GM21717 (cell line): Measurements from ENCODE around the gene EEFSEC.

Experiments used
- ATAC-seq: cut with Tn5 transposase; IDR thresholded peaks from one replicate; pipeline ENCODE4 v1.9.1; 2021; ENCODE audit warnings: mild to moderate bottlenecking, moderate library complexity; ENCODE audit not compliant: unreplicated experiment

The EEFSEC gene

DNA sequence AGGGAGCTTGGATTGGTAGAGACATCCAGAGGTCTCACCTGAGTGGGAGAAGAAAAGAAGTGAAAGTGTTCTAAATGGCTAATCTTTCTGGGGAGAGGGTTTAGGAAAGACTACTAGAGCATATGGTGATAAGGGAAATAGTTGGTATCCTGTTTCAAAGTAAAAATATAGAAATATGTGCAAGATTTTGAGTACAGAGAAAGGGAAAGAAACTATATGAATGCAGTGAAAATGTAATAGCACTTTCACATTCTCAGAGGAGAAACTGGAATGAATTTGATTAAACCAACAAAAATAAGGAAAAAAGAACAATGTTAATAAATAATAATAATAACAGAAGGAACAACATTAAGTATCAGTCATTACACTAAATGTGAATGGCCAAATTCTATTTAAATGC is 194.0 kb downstream of the EEFSEC start:
- no peak for ATAC-seq

- no peak for ATAC-seq
Measured at GRCh38 chr3:128348075-128348474, 194.8 kb downstream of the EEFSEC start.

- no peak for ATAC-seq
Measured at GRCh38 chr3:128348805-128349531, 195.7 kb downstream of the EEFSEC start.

DNA sequence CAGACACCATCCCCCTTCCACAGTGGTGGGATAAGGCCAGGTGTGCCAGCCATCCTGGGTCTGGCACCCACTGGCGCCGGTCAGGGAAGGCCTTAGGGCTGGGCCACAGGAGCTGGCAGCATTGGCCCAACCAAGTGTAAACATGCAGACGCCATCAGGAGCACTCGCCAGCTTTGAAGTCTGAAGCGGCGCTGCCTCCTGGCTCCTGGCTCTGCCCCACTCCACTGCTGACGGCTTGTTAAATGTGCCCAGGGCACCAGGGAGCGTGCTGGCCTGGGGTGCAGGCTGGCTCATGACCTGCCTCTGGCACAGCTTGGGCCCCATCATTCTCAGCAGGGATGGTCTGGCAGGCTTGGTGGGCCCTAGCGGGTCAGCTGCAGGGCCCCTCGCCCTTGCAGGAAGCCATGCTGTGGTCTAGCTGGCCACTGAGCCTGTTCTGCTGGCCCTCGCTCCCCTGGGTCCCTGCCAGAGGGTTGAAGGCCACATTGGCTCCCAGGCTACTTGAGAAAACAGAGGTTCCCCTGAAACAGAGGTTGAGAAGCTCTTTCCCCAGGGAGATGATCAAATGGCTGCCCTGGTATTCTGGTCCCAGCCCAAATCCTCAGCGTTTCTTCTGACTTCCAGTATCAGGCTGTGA is 196.8 kb downstream of the EEFSEC start:
- no peak for ATAC-seq

GRCh38 chr3:128351546-128351945 is 198.3 kb downstream of the EEFSEC start:
- ATAC-seq: no peak

DNA sequence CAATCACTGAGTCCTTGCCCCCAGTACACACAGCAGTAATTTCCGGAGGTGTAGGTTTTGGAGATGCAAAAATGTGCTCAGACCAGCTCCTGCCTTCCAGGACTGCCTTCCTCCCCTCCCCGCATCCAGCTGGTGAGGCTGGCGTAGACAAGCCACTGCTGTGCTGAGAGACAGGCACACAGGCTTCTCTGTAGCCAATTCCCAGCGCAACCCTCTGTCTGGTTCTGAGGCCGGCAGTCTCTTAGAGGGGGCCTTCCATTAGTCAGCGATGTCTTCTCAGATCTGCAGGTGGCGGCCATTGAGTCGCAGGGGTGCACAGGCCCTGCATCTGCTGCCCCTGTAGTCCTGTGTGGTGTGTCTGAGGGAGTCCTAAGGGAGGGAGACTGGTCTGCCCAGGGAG is 199.0 kb downstream of the EEFSEC start:
- no peak for ATAC-seq

- no peak for ATAC-seq
Measured at GRCh38 chr3:128353361-128353965, 200.2 kb downstream of the EEFSEC start.

DNA sequence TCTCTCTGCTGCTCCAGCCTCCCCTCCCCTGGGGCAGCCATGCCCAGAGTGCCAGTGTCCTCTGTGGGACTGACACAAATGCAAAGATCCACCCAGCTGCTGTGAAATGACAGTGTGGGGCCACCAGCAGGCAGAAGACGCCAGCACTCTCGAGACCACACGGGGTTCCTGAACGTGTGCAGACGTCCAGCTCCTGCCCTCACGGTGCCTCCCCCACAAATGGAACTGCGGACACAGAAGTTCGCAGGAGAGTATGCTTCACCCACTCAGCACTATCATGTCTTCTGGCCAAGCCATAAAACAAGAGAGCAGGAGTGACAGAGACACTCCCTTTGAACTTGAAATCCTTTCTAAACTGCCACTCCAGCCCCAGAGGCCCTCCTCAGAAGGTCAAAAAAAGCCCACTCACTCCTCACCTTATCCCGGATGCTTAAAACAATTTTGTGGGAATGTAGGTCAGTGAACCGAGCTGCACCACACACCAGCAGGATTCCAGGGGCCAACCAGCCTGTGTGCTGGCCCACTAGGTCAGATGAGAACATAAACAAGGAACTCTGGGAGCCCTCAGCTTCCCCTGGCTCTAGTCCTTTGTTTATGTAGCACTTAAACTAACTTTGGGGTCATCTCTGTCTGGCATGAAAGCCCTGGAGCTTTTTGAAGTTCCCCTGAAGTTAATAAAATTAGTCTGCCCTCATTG is 200.9 kb downstream of the EEFSEC start:
- ATAC-seq: no peak

GRCh38 chr3:128354788-128355542 is 201.7 kb downstream of the EEFSEC start:
- no peak for ATAC-seq

- ATAC-seq: no peak
Measured at GRCh38 chr3:128355543-128355919, 202.2 kb downstream of the EEFSEC start.

- ATAC-seq: no peak
Measured at GRCh38 chr3:128356822-128357221, 203.5 kb downstream of the EEFSEC start.

- ATAC-seq: no peak
Measured at GRCh38 chr3:128357538-128357937, 204.3 kb downstream of the EEFSEC start.

DNA sequence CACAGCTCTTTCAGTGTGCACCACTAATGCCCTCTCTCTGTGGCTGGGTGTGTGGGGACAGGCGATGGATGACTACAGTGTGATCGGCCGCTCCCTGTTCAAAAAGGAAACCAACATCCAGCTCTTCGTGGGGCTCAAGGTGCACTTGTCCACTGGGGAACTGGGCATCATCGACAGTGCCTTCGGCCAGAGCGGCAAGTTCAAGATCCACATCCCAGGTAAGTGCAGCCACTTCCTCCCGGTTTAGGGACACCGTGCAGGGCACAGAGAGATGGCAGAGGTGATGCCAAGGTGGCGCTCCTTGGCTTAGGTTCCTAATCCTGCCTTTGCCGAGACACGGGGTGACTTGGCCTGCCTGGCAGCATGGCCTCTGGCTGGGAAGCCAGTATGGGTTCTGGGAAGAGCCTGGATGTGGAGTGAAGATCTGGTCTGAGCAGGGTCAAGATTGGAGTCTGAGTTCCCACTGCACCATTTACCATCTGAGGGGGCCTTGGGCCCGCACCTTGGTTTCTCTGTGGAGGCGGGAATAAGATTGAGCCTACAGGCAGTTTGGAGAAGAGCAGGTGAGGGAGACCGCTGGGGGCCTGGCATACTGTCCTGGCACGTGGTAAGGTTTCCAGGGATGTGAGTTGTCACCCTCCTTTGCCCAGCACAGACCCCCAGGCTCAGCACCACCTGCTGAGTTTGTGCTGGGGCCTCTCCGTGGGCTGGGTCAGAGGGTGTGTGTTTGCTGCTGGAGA is 205.0 kb downstream of the EEFSEC start:
- no peak for ATAC-seq

GRCh38 chr3:128359060-128359664 is 205.9 kb downstream of the EEFSEC start:
- ATAC-seq: no peak

DNA sequence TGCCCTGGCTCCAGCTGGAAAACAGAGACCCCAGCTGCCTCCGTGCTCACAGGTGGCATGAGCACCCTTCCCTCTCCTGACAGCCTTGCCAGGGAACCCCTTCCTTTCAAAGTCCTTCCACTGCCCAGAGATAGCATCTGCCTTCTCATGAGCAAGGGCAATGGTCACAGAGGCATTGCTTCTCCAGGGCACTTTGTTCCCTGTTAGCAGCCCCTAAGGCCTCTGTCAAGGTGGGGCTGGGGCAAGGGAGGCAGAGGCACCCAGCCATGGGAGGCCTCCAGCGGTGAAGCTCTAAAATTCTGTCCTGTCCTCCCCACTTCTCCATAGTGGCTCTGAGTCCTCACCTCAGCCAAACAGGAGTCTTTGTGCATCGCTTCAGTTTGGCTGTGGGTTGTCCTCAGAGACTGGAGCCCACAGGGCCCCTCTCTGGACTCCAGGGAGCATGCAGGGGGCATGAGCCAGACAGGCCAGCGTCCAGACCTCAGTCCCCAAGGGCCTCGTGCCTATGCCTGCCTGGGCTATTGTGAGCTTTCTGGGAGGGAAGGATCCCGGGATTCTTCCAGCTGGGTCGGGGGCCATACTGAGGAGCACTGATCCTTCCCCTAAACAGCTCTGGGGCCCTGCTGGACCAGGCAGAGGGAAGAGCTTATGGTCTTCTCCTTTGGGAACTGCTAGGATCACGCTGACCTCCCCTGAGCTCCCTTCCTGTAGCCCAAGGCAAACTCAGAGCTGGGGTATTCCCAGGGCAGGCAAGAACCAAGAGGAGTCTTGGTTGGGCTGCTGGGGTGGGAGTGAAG is 206.8 kb downstream of the EEFSEC start:
- ATAC-seq: no peak

DNA sequence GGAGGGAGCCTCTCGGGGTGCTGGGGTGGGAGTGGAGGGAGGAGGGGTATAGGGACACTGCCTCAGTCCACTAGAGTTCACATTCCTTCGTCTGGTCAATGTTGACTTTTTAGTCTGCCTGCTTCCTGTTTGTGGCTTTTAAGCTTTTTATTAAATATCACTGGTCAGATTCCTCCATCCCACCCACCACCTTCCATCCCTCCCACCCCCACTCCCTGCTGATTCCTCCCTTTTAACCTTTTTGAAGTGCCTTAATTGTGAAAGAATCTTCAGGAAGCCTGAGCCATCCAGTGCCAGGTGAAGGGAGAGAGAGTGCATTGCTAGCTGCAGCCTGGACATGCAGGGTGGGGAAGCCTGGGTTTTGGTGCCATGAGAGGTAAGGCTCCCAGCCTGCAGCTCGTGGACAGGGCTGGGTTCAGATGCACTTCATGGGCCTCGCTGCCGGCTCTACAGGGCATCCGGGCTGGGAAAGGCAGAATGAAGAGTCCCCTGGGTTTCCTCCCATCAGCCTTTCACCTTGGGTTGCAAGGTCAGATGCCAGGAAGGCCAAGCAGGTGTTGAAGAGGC is 207.5 kb downstream of the EEFSEC start:
- no peak for ATAC-seq

DNA sequence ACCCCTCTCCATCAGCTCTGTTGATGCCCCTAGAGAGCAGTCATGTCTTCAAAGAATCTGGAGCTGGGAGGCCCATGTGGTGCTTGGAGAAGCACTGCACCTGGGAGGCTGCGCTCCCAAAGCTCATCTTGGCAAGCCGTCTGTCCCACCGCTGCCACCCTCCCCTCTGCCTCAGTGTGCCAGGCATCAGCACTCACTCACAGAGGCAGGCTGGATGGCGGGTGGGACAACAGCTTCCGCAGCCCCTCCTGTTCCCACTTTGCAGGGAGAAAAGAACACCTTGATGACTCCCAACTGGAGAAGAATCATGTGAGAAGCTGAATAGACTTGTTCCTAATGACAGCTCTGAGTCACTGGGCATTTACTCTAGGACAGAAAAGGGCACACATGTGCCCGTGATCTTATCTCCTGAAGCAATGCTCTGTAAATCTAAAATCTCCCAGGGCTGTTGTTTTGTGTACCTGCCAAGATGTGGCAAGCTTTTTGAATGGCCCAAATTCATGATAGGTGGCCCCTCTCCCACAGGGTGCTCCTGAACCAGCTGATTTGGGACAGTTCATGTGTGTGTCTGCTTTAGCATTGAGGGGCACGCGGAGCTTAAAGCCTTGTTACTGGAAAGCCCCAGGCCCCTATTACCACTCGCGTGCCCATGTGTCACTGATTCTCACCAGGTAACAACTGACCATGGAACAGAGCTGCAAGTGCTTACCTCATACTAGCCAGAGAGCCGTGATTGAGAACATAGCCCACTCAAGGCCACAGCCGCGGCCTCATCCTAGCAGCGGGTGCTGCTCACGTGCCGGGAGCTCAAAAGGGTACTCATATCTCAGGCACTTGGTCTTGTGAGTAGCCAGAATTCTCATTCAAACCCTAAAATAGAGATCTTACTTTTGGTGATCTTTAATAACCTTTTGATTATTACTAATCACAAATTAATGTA is 209.0 kb downstream of the EEFSEC start:
- ATAC-seq: no peak

GRCh38 chr3:128364291-128364690 is 211.0 kb downstream of the EEFSEC start:
- ATAC-seq: no peak
